H1 (cell line): ENCODE measurements around the gene TGM1. TPM values are rescaled to one million over a fixed set of nuclear protein-coding genes. Genes with fewer than 3 reads are reported as not detected.

ENCODE experiments used
- CTCF ChIA-PET: fragments of 300-600 bp; sonication (Branson Sonifier 250); formaldehyde crosslinking; loops from one replicate; lab custom pipeline; 2021; ENCODE audit not compliant: partially characterized antibody; lab: Charles Lee
- POLR2A ChIA-PET: fragments of 300-600 bp; sonication (Branson Sonifier 250); formaldehyde crosslinking; loops from one replicate; lab custom pipeline; 2021; ENCODE audit warnings: inconsistent platforms; ENCODE audit not compliant: partially characterized antibody; lab: Charles Lee
- DNase-seq, 2 experiments: peaks; one replicate each; pipeline versions ENCODE4 v3.0.0 to v3.0.0-alpha.2; 2010 to 2022; ENCODE audit warnings: low spot score in 2 of 2, low read depth in 1 of 2, mixed read lengths in 1 of 2
- FAIRE-seq: peaks from 2 replicates; lab custom pipeline; 2011; peaks lifted over from hg19 to GRCh38; lab: Jason Lieb, UNC
- H2AFZ ChIP-seq: 2 replicates; pipeline ENCODE4 v1.8.1; 2012; ENCODE audit warnings: low read length, inconsistent platforms
- H2AK5ac ChIP-seq: 2 replicates; pipeline ENCODE4 v1.6.1; 2013; ENCODE audit warnings: low read depth, low read length
- H2BK120ac ChIP-seq: replicated peaks from 2 replicates; pipeline ENCODE3; 2013; ENCODE audit warnings: low read depth, low read length, inconsistent platforms
- H2BK12ac ChIP-seq: 2 replicates; pipeline ENCODE4 v1.6.1; 2013; ENCODE audit warnings: low read depth, low read length
- H2BK15ac ChIP-seq: 2 replicates; pipeline ENCODE4 v1.6.1; 2013; ENCODE audit warnings: low read length
- H2BK20ac ChIP-seq: 2 replicates; pipeline ENCODE4 v1.6.1; 2013; ENCODE audit warnings: low read length
- H2BK5ac ChIP-seq: 2 replicates; pipeline ENCODE4 v1.6.1; 2013; ENCODE audit warnings: low read depth, low read length
- H3K14ac ChIP-seq: 2 replicates; pipeline ENCODE4 v1.6.1; 2013; ENCODE audit warnings: inconsistent platforms; ENCODE audit not compliant: insufficient read length
- H3K18ac ChIP-seq: 2 replicates; pipeline ENCODE4 v1.6.1; 2013; ENCODE audit warnings: low read length; ENCODE audit errors: extremely low read depth
- H3K23ac ChIP-seq: 2 replicates; pipeline ENCODE4 v1.6.1; 2013; ENCODE audit warnings: inconsistent platforms; ENCODE audit not compliant: insufficient read length
- H3K23me2 ChIP-seq: 2 replicates; pipeline ENCODE4 v1.6.1; 2013; ENCODE audit warnings: low read depth, low read length
- H3K27ac ChIP-seq: 2 replicates; pipeline ENCODE4 v1.6.1; 2011; ENCODE audit warnings: low read depth, low read length, inconsistent platforms
- H3K27me3 ChIP-seq, 4 experiments: replicated peaks in 1 of 4; 1 replicate in 1 of 4; 2 replicates in 3 of 4; pipeline versions ENCODE4 v1.6.1 to v1.8.1; 2011 to 2013; ENCODE audit warnings: low read length in 3 of 4, mild to moderate bottlenecking in 3 of 4, inconsistent platforms in 2 of 4, mixed read lengths in 2 of 4, moderate library complexity in 1 of 4; ENCODE audit not compliant: control insufficient read depth in 3 of 4, insufficient read depth in 3 of 4; ENCODE audit errors: extremely low read depth in 1 of 4
- H3K36me3 ChIP-seq, 4 experiments: 2 replicates each; pipeline versions ENCODE4 v1.6.1 to v1.8.1; 2011 to 2013; ENCODE audit warnings: mild to moderate bottlenecking in 4 of 4, low read length in 3 of 4, moderate library complexity in 2 of 4, control low read depth in 1 of 4, inconsistent platforms in 1 of 4; ENCODE audit not compliant: insufficient read depth in 4 of 4, control insufficient read depth in 2 of 4
- H3K4ac ChIP-seq: replicated peaks from 2 replicates; pipeline ENCODE3; 2013; ENCODE audit warnings: low read length, low read depth, mixed read lengths, inconsistent platforms; ENCODE audit not compliant: insufficient read length
- H3K4me1 ChIP-seq, 4 experiments: replicated peaks in 1 of 4; 1 replicate in 1 of 4; 2 replicates in 3 of 4; pipeline versions ENCODE4 v1.6.1 to v1.8.1; 2011 to 2013; ENCODE audit warnings: low read length in 3 of 4, inconsistent platforms in 2 of 4, mixed read lengths in 1 of 4; ENCODE audit not compliant: insufficient read depth in 4 of 4, control insufficient read depth in 3 of 4
- H3K4me2 ChIP-seq, 2 experiments: 2 replicates each; pipeline versions ENCODE4 v1.6.1 to v1.8.1; 2011 to 2013; ENCODE audit warnings: low read depth in 2 of 2, low read length in 2 of 2, control low read depth in 1 of 2, inconsistent platforms in 1 of 2, mild to moderate bottlenecking in 1 of 2; ENCODE audit not compliant: insufficient read depth in 1 of 2
- H3K4me3 ChIP-seq, 4 experiments: fragments of 200-600, 300-600 bp in 1 of 4; sonication (generic), shearing (Covaris generic), sonication (Bioruptor Twin) in 1 of 4; 2 replicates each; pipeline versions ENCODE4 v1.5.1 to v1.8.1; 2011 to 2016; ENCODE audit warnings: low read length in 4 of 4, low read depth in 3 of 4, control low read depth in 2 of 4, inconsistent platforms in 2 of 4, mild to moderate bottlenecking in 2 of 4, mixed read lengths in 1 of 4, moderate library complexity in 1 of 4; ENCODE audit not compliant: insufficient read depth in 2 of 4; ENCODE audit errors: extremely low read depth in 1 of 4
- H3K56ac ChIP-seq: replicated peaks from 2 replicates; pipeline ENCODE3; 2013; ENCODE audit warnings: low read depth, mild to moderate bottlenecking, mixed read lengths, low read length, inconsistent platforms; ENCODE audit not compliant: insufficient read length
- H3K79me1 ChIP-seq: 2 replicates; pipeline ENCODE4 v1.6.1; 2013; ENCODE audit warnings: low read depth, low read length, control low read depth
- H3K79me2 ChIP-seq, 2 experiments: 2 replicates each; pipeline versions ENCODE4 v1.6.1 to v1.8.1; 2012 to 2013; ENCODE audit warnings: low read length in 2 of 2, mild to moderate bottlenecking in 2 of 2, inconsistent platforms in 1 of 2; ENCODE audit not compliant: insufficient read depth in 2 of 2, control insufficient read depth in 1 of 2
- H3K9ac ChIP-seq, 4 experiments: replicated peaks in 1 of 4; 1 replicate in 1 of 4; 2 replicates in 3 of 4; pipeline versions ENCODE4 v1.6.1 to v1.8.1; 2011 to 2013; ENCODE audit warnings: low read depth in 3 of 4, low read length in 3 of 4, control low read depth in 2 of 4, mild to moderate bottlenecking in 2 of 4, moderate library complexity in 2 of 4, inconsistent platforms in 1 of 4; ENCODE audit errors: extremely low read depth in 1 of 4
- H3K9me3 ChIP-seq, 2 experiments: 2 replicates each; pipeline versions ENCODE4 v1.6.1 to v1.8.1; 2012 to 2013; ENCODE audit warnings: mild to moderate bottlenecking in 2 of 2, moderate library complexity in 2 of 2, control low read depth in 1 of 2, inconsistent platforms in 1 of 2, low read depth in 1 of 2, low read length in 1 of 2, mixed read lengths in 1 of 2; ENCODE audit not compliant: insufficient read depth in 2 of 2
- H4K20me1 ChIP-seq, 2 experiments: replicated peaks in 1 of 2; 2 replicates each; pipeline versions ENCODE3 to v1.8.1; 2011 to 2013; ENCODE audit warnings: inconsistent platforms in 2 of 2, low read length in 2 of 2, mild to moderate bottlenecking in 1 of 2; ENCODE audit not compliant: insufficient read depth in 2 of 2, control insufficient read depth in 1 of 2
- H4K5ac ChIP-seq: 2 replicates; pipeline ENCODE4 v1.6.1; 2013; ENCODE audit warnings: low read length, low read depth, mixed read lengths, inconsistent platforms; ENCODE audit not compliant: insufficient read length
- H4K8ac ChIP-seq: 2 replicates; pipeline ENCODE4 v1.8.0; 2013; ENCODE audit warnings: mild to moderate bottlenecking, moderate library complexity, low read length, inconsistent platforms; ENCODE audit not compliant: insufficient read depth; ENCODE audit errors: extremely low read depth
- H4K91ac ChIP-seq: replicated peaks from 2 replicates; pipeline ENCODE3; 2013; ENCODE audit warnings: low read length, mixed read lengths, inconsistent platforms; ENCODE audit not compliant: insufficient read length
- ATF3 ChIP-seq: IDR thresholded peaks from 2 replicates; pipeline ENCODE4 v1.6.1; 2011; ENCODE audit warnings: low read depth, mild to moderate bottlenecking, low read length; ENCODE audit not compliant: insufficient read depth
- CHD1 ChIP-seq: IDR thresholded peaks from 2 replicates; pipeline ENCODE4 v1.6.1; 2012; ENCODE audit warnings: low read depth, low read length, improper control_type of control experiment
- EP300 ChIP-seq, 2 experiments: IDR thresholded peaks; 1 replicate in 1 of 2; 2 replicates in 1 of 2; pipeline ENCODE4 v1.6.1; 2011 to 2012; ENCODE audit warnings: low read depth in 2 of 2, low read length in 2 of 2, mild to moderate bottlenecking in 2 of 2, borderline replicate concordance in 1 of 2, inconsistent platforms in 1 of 2, moderate library complexity in 1 of 2
- KDM1A ChIP-seq: fragments of 200-600, 300-600 bp; sonication (generic); IDR thresholded peaks from 2 replicates; pipeline ENCODE4 v1.7.1; 2016; ENCODE audit warnings: mild to moderate bottlenecking, low read length, borderline replicate concordance
- RFX5 ChIP-seq: IDR thresholded peaks from 2 replicates; pipeline ENCODE4 v1.6.1; 2011; ENCODE audit warnings: low read depth, low read length, improper control_type of control experiment, borderline replicate concordance
- RNF2 ChIP-seq: fragments of 200-900, 300-1000 bp; sonication (generic); IDR thresholded peaks from 2 replicates; pipeline ENCODE4 v1.7.1; 2016; ENCODE audit warnings: borderline replicate concordance, low read depth, mild to moderate bottlenecking, antibody characterized with exemption, low read length; ENCODE audit not compliant: poor library complexity, severe bottlenecking; ENCODE audit errors: missing control alignments
- SAP30 ChIP-seq: fragments of 300-600 bp; sonication (generic); IDR thresholded peaks from 2 replicates; pipeline ENCODE4 v1.7.1; 2012; ENCODE audit warnings: low read length, moderate library complexity, mild to moderate bottlenecking, inconsistent platforms; ENCODE audit not compliant: insufficient read depth, insufficient replicate concordance
- SRF ChIP-seq: IDR thresholded peaks from 2 replicates; pipeline ENCODE4 v1.6.1; 2011; ENCODE audit warnings: mild to moderate bottlenecking, low read depth, low read length, moderate library complexity
- YY1 ChIP-seq: IDR thresholded peaks from 2 replicates; pipeline ENCODE4 v1.6.1; 2011; ENCODE audit warnings: low read depth, mild to moderate bottlenecking, low read length
- WGBS, 2 experiments: shearing (Covaris generic) in 1 of 2; methylation state at CpG; one replicate each; pipeline versions ENCODE4 v1.1.6 to v1.1.7; 2013 to 2015; ENCODE audit warnings: low lambda C conversion rate in 2 of 2, mixed read lengths in 2 of 2, inconsistent platforms in 1 of 2, low coverage in 1 of 2, missing lambda C conversion rate in 1 of 2; ENCODE audit not compliant: insufficient replicate concordance in 2 of 2, insufficient coverage in 1 of 2, insufficient read length in 1 of 2; ENCODE audit errors: extremely low coverage in 1 of 2, missing lambda C conversion rate in 1 of 2; 5-methylcytosine and 5-hydroxymethylcytosine counted together
- polyA plus RNA-seq, 7 experiments: library from polyadenylated mRNA; depleted of rRNA in 3 of 7; stranded (reverse) in 5 of 7; unstranded in 2 of 7; fragments of >200 nt in 5 of 7; fragments of 200-250 nt in 2 of 7; gene quantifications; 1 replicate in 5 of 7; 2 replicates in 1 of 7; 4 replicates in 1 of 7; pipeline versions ENCODE4 v1.2.1 to v1.2.3, GENCODE V29; 2011 to 2013; ENCODE audit warnings: missing spikeins in 2 of 7, mixed read lengths in 2 of 7
- total RNA-seq: library from RNA; stranded (reverse); fragmentation: NEBNext Ultra II Directional; extraction: Animal tissue kit (Norgen Biotek cat#: 25700); gene quantifications from 2 replicates; pipeline ENCODE4 v1.2.1, GENCODE V29; 2021
- TF ChIP-seq, protein P1 (sequence below): IDR thresholded peaks from 2 replicates; pipeline ENCODE4 v1.6.1; 2011; ENCODE audit warnings: low read length, improper control_type of control experiment

TGM1 gene
- total and polyA plus RNA-seq, 2 of the 8 experiments (the other 6 are each of a cell fraction or from before 2014, with no cell fraction given): 1.8 to 2.2 TPM

DNA sequence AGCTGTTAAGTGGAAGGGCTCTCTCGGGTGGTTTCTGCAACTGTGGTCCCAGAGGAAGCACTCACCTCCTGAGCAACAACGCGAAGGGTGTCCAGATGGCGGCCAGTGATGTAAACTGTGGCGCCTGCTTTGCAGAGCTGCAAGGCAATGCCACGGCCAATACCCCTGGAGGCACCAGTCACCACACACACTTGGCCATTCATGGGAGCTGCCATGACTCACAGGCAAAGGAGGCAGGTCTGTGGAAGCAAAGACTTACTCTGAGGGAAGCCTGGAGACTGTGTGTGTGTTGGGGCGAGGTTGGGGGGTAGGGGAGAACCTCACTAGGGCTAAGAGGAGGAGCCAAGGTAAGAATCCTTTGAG, 35.9 kb upstream of the TGM1 start:
- Histone ChIP-seq H3K79me1 (peaks cover 5% of the 10 kb centered on the region; the same call in 1 of the 2 replicates), H3K4me2 (peak overlapping the region; percentile 85 to 96), H2BK120ac (no peak overlapping the region), H2BK15ac (no peak overlapping the region), H4K91ac (no peak overlapping the region), H2BK12ac (no peak overlapping the region), H3K23ac (no peak overlapping the region), H3K18ac (no peak overlapping the region), H3K9me3 (no peaks in the 10 kb centered on the region; a peak in 1 of 4 replicates), H4K8ac (peak overlapping the region; percentile 92; the same call in 1 of the 2 replicates), H3K9ac (peak overlapping the region in 3 of 4 experiments; percentile 63 to 91 (median 68); a peak in 4 of 7 replicates), H2BK5ac (0 out of 2 replicates have a peak overlapping the region, but pooled peaks have one; percentile 12), H3K79me2 (peaks cover 4 to 13% of the 10 kb centered on the region in 2 experiments; a peak in 2 of 4 replicates), H3K27me3 (no peaks in the 10 kb centered on the region), H3K4me3 (peak overlapping the region; percentile 76 to 91 (median 88)), H3K14ac (no peak overlapping the region), H4K20me1 (no peaks in the 10 kb centered on the region), H3K4me1 (peaks cover 0 to 7% (median 4%) of the 10 kb centered on the region in 4 experiments; a peak in 5 of 7 replicates), H3K4ac (no peak overlapping the region), H3K36me3 (peaks cover 17 to 27% (median 23%) of the 10 kb centered on the region in 4 experiments), H3K56ac (no peak overlapping the region), H2AFZ (no peak overlapping the region), H2AK5ac (no peak overlapping the region), H3K23me2 (peaks cover 4% of the 10 kb centered on the region; the same call in 1 of the 2 replicates), H4K5ac (no peak overlapping the region), H2BK20ac (no peak overlapping the region), H3K27ac (no peak overlapping the region)
- FAIRE-seq: no peak
- CTCF ChIA-PET: interaction anchor here (0.7 to 9.0 kb wide), 16 partner anchors 9 to 241 kb away, joined by 3 to 163 read pairs (median 8); partner anchors contain the start of genes CHMP4A, CIDEB, IPO4 and KHNYN
- POLR2A ChIA-PET: interaction anchor here (1.0 to 6.1 kb wide), 14 partner anchors 8 to 152 kb away, joined by 3 to 50 read pairs (median 7); partner anchors contain the start of genes CHMP4A, CIDEB, GMPR2 and LTB4R
- WGBS, 2 experiments: 82% methylated on average over 7 of the region's 7 CpGs; no CpG with 5 or more reads in 1 of the 2 experiments
- DNase-seq: no peak
- TF ChIP-seq, protein P1, sequence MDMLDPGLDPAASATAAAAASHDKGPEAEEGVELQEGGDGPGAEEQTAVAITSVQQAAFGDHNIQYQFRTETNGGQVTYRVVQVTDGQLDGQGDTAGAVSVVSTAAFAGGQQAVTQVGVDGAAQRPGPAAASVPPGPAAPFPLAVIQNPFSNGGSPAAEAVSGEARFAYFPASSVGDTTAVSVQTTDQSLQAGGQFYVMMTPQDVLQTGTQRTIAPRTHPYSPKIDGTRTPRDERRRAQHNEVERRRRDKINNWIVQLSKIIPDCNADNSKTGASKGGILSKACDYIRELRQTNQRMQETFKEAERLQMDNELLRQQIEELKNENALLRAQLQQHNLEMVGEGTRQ: no peak
- TF ChIP-seq CHD1: no peak
- no peak for TF ChIP-seq KDM1A
- TF ChIP-seq EP300 (IDR thresholded peaks at IDR 0.05; ENCODE audit: borderline replicate concordance in 1 of 2, low read depth in 2 of 2, low read length in 2 of 2): no peak
- no peak for TF ChIP-seq SAP30
- TF ChIP-seq ATF3: no peak
- TF ChIP-seq RFX5: no peak
- TF ChIP-seq SRF: no peak
- no peak for TF ChIP-seq RNF2
- no peak for TF ChIP-seq YY1
